Hepatic stellate cell (primary cell): ENCODE results near the gene REPS1.
"Not testable (repeated sequence)": the region's sequence is repeated elsewhere in the genome, so short reads cannot be mapped to it uniquely, and the experiment has no call there.

ENCODE experiments used
- DNase-seq: peaks from one replicate; pipeline ENCODE4 v3.0.0; 2011; ENCODE audit warnings: low spot score

REPS1 gene

GRCh38 chr6:138971601-138972000, 16.5 kb downstream of the REPS1 start:
- DNase-seq, result no peak

DNA sequence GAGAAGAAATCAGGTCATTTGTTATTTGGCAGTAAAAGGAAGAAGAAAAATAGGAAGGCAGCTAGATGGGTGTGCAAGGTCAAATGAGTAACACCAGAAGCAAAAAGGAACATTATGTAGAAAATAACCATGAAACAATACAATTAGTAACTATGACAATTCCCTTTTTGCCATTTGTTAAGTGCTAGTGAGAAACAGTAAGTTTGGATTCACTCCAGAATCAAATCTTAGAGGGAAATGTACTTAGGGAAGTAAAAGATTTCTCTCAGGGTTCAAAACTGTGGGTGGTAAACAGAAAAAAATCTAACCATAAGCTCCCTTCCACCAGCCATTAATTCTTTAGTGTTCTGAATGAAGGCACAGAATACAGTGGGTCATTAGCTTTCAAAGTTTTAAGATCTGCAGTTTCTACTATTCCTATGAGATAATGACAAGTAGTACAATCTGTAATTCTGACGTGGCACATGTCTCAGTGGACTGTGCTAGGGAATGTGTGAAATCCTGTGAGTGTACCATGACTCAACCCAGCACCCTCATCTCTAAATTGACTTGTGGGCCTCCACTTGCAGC, 17.1 kb downstream of the REPS1 start:
- DNase-seq, result peak; percentile 39

DNA sequence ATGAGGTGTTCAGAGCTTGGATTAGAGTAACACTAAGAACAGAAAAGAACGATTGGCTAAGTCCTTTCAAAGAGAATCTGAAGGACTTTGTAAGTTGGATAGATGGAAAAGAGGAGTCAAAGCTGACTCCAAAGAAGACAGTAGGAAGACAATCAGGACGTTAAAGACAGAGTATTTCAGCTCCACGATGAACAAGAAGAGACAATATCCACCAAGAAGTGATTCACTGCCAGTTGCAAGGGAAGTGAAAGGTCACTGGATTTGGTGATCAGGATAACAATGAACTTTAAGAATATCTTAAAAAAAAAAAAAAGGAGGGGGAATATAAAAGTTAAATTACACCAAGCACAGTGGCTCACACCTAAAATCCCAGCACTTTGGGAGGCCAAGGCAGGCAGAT, 17.9 kb downstream of the REPS1 start:
- no peak for DNase-seq

- DNase-seq, result no peak
These were observed 21.2 kb downstream of the REPS1 start for GRCh38 chr6:138966870-138967269.

DNA sequence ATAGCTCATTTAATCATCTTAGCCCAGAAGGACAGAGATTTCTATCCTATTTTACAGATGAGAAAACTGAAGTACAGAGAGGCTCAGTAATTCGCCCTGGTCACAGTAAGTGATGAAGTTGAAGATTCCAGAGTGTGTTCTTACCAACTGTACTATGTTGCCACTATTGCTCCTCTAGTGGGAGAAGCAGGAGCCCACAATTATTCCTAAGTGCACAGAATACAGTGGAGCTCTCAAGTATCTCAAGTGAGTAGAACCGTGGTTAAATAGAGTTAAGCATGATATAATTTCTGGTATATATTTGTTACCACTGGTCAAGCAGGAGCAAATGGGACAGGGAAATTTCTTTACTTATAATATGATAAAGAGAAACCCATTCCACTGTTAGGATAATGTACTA, 22.1 kb downstream of the REPS1 start:
- no peak for DNase-seq

DNA sequence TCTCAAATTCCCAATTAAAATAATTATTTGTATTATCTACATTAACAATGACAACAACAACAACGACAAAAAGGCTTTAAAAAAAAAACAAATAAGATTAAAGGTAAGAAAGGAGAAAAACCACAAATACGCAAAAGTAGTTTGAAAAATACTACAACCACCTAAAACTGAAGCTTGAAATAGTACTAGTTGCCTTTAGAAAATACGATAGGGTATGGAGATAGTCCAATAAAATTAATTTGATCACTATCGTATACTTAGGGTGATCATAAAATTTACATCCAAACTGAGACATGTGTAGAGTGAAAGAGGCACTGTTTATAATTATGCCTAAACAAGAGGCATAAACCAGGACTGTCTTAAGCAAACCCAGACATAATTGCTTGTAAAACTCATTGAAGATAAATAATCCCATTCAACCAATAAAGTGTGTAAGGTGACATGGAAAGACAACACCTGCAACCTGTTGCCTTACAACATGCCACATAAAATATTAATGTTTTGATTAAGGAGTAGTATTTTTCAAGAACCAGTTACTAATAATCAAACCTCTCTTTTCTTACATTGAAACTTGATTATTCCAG, 22.7 kb downstream of the REPS1 start:
- DNase-seq, result no peak

DNA sequence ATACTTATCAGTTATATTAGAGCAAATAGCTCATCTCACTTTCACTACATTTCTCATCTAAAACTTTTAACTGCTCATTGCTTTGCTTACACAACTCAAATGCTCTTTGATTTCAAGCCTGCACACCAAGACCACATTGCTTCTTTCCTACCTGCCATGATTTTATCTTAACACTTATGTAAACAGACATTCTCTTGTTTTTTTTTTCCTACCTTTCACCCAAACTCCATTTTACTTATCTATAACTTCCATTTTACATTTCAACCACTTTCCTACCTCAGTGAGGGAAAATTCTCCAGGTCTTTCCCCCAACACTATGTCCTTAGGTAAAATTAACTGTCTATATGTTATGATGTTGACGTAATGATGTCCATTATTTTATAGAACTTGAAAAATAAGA, 24.0 kb downstream of the REPS1 start:
- no peak for DNase-seq

DNA sequence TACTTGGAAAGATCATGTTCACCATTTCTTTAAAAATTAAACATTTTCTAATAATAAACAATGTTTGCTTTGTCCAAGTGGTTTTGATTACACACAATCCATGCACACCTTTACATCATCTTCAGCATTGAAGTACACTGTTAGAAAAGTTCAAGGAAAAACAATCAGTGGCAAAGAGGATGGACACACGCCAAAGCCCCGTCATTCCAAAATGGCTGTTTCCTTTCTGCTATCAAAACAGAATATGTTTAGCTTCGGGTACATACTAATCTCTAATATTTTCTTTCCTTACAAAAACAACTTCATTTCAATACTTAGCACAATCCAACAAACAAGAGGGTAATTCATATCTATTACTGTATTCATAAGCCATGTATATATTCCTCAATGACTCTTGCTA, 24.5 kb downstream of the REPS1 start:
- DNase-seq, result no peak

- DNase-seq, result no peak
These were observed 24.9 kb downstream of the REPS1 start for GRCh38 chr6:138963119-138963518.

DNA sequence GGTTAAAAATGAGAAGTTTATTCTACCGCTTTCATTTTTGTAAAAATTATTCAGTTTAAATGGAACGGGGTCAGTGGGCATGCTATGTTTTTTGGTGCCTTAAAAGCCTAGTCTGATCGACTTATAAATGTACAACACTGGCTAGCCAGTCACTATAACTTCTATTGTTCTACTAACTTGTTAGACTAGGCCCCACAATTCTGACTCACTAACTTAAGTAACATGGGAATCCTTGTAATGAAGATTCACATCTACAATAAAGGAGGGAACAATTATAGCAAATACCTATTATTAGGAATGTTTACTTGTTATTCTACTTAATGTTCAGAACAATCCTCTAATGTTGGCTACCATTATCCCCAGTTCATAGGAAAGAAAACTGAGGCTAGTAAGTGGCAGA, 28.5 kb downstream of the REPS1 start:
- no peak for DNase-seq

GRCh38 chr6:138958595-138958994, 29.5 kb downstream of the REPS1 start:
- DNase-seq, result no peak

GRCh38 chr6:138957903-138958302, 30.1 kb downstream of the REPS1 start:
- DNase-seq, result no peak

DNA sequence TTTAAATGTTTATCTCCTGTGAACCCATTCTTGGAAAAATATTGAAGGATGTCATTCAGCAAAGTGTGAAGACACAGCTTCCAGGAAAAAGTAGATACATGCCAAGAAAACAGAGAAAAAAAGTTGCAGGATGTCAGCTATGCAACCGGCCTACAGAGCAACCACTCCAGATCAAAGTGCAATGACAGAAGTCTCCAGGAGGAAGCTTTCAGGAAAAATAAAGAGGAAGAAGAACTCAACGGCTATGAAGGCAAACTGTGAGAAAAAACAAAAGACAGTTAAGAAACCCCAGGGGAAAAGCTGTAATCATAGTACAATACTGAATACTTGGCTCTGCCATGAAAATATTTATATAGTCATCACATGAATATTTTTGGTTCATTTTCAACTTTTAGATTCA, 30.6 kb downstream of the REPS1 start:
- no peak for DNase-seq

DNA sequence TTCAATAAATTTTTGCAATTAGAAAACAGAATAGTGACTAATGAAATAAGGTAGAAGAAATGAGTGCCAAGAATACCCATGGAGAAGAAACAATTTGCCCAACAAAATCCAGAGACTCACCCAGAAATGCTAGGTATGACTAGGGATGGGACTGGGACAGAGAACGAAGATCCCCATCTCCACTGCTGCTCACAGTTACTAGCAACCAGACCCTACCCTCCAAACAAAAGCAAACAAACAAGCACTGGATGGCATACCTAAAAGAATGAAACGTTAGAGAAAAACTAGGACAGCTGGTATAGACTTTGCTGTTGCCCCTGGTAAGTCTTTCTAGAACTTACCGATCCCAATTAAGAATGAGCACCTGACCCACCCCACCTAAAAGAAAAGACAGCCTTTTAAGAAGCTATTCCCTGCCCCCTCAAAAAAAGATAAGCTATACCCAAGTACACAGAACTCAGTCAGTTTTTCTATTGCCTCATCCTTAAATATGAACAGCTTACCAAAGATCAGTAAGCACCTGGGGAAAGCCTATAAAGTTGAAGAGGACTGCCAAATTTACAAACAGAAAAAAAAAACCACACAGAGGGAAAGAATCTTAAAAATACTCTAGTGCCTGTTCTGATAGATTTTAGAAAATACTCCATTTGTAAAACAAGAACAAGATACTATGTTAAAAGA, 31.7 kb downstream of the REPS1 start:
- no peak for DNase-seq

GRCh38 chr6:138955262-138955661, 32.8 kb downstream of the REPS1 start:
- DNase-seq, result no peak

DNA sequence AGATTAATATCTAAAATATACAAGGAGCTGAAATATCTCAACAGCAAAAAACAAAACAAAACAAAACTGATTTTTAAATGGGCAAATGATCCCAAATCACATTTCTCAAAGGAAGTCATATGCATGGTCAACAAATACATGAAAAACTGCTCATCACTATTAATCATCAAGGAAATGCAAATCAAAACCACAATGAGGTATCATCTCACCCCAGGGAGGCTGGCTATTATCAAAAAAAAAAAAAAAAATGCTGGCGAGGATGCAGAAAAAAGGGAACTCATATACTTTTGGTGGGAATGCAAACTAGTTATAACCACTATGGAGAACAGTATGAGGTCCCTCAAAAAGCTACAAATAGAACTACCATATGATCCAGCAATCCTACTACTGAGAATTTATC, 34.6 kb downstream of the REPS1 start:
- DNase-seq, result no peak

DNA sequence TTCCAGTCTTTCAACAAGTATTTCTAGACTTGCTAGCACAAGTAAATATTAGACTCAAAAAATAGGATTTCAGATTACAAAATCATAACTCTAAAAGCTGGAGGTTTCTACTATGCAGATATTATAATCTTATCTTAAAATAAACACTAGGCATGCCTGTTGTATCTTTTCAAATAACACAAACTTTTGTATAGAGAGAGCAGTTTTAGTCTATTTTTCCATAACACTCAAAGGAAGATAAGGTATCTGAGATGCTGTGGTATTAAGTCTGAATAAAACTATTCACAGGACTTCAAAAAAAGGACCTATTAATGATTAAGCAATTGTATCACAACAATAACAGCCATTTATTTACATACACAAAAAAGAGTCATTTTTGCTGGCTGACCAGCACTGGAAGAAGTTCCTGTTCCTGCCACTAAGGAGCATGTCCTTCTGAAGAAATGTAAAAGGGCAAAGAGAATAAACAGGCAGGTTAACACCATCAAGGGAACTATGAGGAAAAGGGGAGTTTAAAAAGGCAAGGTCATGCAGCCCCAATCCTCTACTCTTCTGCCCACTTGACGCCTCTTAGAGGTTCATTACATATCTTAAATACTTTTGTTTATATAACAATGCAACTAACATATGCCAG, 39.4 kb downstream of the REPS1 start:
- no peak for DNase-seq

- DNase-seq, result no peak
These were observed 40.0 kb downstream of the REPS1 start for GRCh38 chr6:138948004-138948403.

- no peak for DNase-seq
These were observed 42.7 kb downstream of the REPS1 start for GRCh38 chr6:138945354-138945753.

GRCh38 chr6:138944412-138944811, 43.6 kb downstream of the REPS1 start:
- DNase-seq, result peak; percentile 11

DNA sequence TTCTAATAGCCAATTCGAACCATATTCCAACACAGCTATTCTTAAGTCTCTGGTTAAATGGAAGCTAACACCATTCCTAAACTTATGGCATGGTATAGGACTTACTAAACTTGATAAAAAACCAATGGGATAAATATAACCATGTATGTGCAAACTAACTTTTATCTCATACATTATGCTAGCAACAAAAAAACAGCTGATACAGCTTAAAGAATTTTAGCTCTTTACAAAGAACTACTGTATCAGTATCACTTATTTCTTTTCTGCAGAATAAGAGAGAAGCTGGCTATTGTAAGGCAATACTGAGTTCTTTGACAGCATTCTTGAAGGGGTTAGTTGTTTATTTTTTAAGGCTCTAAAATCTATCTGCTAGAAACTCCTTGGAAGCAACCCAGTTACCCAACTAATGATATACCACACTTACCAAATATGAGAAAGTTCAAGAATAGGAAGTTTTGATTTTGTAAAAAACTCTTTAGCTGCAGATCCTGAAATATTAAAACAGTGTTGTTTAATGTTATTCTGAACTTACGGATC, 44.9 kb downstream of the REPS1 start:
- DNase-seq, result no peak

DNA sequence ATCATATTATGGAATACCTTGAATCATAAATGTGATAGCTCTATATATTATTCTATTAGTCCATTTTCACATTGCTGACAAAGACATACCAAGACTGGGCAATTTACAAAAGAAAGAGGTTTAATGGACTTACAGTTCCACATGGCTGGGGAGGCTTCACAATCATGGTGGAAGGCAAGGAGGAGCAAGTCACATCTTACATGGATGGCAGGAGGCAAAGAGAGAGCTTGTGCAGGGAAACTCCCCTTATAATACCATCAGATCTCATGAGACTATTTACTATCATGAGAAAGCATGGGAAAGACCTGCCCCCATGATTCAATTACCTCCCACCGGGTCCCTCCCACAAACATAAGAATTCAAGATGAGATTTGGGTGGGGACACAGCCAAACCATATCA, 51.2 kb downstream of the REPS1 start:
- not testable (repeated sequence) for DNase-seq

DNA sequence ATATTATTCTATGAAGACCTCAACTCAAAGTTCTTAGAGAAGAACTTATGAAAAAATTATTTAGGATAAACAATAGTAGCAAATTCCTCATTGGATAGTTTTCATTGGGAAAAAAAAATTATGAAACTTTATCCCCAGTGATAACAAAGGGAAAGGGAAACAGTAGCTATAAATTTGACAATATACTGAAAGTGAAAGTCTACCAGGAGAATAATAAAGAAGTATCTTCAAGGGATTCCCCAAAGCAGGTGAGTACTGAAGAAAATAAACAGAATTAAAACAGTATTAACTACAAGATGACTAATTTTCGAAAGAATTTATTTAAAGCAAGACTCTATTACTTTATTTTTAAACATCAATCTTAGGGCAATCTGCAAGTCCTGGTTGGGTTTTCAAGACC, 56.4 kb downstream of the REPS1 start:
- DNase-seq, result no peak
